Measurements from ENCODE around the gene BEX4.

- TF ChIP-seq, protein P1, sequence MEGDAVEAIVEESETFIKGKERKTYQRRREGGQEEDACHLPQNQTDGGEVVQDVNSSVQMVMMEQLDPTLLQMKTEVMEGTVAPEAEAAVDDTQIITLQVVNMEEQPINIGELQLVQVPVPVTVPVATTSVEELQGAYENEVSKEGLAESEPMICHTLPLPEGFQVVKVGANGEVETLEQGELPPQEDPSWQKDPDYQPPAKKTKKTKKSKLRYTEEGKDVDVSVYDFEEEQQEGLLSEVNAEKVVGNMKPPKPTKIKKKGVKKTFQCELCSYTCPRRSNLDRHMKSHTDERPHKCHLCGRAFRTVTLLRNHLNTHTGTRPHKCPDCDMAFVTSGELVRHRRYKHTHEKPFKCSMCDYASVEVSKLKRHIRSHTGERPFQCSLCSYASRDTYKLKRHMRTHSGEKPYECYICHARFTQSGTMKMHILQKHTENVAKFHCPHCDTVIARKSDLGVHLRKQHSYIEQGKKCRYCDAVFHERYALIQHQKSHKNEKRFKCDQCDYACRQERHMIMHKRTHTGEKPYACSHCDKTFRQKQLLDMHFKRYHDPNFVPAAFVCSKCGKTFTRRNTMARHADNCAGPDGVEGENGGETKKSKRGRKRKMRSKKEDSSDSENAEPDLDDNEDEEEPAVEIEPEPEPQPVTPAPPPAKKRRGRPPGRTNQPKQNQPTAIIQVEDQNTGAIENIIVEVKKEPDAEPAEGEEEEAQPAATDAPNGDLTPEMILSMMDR (IDR thresholded peaks at IDR 0.05; ENCODE audit: low read length) = no peak
- no peak for TF ChIP-seq EZH2 (IDR thresholded peaks at IDR 0.05; ENCODE audit: borderline replicate concordance, low read length)
Measured at GRCh38 chrX:103253608-103254007, 38.7 kb downstream of the BEX4 start.
